ENCODE results near the gene HTR2A. TPM values are rescaled to one million over a fixed set of nuclear protein-coding genes. Genes with fewer than 3 reads are reported as not detected.

The HTR2A gene
- polyA plus RNA-seq, 1 donor from 2014 or later, result 0.20 TPM

DNA sequence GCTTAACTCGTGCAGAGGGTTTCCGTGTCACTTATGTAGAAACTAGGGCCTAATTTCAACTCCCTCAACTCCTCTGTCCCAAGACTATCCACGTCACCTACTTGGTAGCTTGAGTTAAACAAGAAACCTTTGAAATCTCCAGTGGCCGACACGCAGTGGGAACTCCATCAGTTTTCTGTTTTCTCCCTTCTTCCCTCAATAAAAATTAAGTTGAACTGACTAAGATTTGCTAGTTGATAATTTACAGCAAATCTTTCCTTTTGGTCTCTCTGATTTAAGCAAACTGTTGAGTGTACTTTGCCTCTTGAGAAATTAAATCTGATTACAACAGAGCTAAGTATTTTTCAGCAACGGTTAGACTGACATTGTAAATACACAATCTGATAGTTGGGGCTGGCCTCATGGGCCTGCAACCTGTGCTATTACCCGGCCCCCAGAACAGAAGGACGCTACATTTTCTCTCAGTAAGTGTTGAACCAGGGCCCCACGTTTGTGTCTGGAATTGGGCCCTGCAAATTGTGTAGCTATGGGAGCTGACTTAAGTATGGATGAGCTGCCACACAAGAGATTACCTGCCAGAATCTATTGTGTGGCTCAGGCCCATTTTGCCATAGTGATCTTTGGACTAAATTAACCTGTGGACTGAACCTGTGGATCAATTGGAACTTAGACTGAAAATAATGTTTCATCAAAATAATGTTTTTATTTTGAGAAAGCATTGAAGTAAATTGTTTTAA lies 99.2 kb downstream of the HTR2A start:
- no peaks in the 10 kb centered on the region for H3K79me2 ChIP-seq (replicated peaks; ENCODE audit: insufficient read depth, low read length)
- H3K27me3 ChIP-seq (ENCODE audit: insufficient read depth, low read depth, low read length), result no peaks in the 10 kb centered on the region
- no peaks in the 10 kb centered on the region for H3K9me3 ChIP-seq (ENCODE audit: low read length)
- peak overlapping the region; percentile 82 for H3K9ac ChIP-seq (ENCODE audit: low read length)
- peaks cover 5% of the 10 kb centered on the region for H3F3A ChIP-seq (ENCODE audit: insufficient read depth, low read length, poor library complexity, severe bottlenecking)
- no peaks in the 10 kb centered on the region for H3K36me3 ChIP-seq (ENCODE audit: insufficient read depth, low read length)
- H3K27ac ChIP-seq (ENCODE audit: low read length), result peak overlapping the region; percentile 80
- peak overlapping the region; percentile 95 for H2AFZ ChIP-seq (ENCODE audit: low read depth, low read length)
- no peak overlapping the region for H3K4me2 ChIP-seq (ENCODE audit: low read length)
- TF ChIP-seq POLR2AphosphoS5 (IDR thresholded peaks at IDR 0.05), result no peak
- no peak for TF ChIP-seq EZH2 (IDR thresholded peaks at IDR 0.05; ENCODE audit: borderline replicate concordance, insufficient read depth, low read length, poor library complexity, severe bottlenecking)
- TF ChIP-seq RAD21 (conservative IDR thresholded peaks at IDR 0.05), result no peak
- TF ChIP-seq CTCF (IDR thresholded peaks at IDR 0.05; ENCODE audit: poor library complexity, severe bottlenecking), result no peak
- TF ChIP-seq TAF1 (IDR thresholded peaks at IDR 0.05; ENCODE audit: low read depth), result no peak
- no peak for TF ChIP-seq EP300 (conservative IDR thresholded peaks at IDR 0.05; ENCODE audit: poor library complexity, severe bottlenecking)
- no peak for TF ChIP-seq SMC3 (conservative IDR thresholded peaks at IDR 0.05; ENCODE audit: poor library complexity)
- TF ChIP-seq MXI1 (conservative IDR thresholded peaks at IDR 0.05; ENCODE audit: poor library complexity, severe bottlenecking), result no peak
- TF ChIP-seq, protein P1, sequence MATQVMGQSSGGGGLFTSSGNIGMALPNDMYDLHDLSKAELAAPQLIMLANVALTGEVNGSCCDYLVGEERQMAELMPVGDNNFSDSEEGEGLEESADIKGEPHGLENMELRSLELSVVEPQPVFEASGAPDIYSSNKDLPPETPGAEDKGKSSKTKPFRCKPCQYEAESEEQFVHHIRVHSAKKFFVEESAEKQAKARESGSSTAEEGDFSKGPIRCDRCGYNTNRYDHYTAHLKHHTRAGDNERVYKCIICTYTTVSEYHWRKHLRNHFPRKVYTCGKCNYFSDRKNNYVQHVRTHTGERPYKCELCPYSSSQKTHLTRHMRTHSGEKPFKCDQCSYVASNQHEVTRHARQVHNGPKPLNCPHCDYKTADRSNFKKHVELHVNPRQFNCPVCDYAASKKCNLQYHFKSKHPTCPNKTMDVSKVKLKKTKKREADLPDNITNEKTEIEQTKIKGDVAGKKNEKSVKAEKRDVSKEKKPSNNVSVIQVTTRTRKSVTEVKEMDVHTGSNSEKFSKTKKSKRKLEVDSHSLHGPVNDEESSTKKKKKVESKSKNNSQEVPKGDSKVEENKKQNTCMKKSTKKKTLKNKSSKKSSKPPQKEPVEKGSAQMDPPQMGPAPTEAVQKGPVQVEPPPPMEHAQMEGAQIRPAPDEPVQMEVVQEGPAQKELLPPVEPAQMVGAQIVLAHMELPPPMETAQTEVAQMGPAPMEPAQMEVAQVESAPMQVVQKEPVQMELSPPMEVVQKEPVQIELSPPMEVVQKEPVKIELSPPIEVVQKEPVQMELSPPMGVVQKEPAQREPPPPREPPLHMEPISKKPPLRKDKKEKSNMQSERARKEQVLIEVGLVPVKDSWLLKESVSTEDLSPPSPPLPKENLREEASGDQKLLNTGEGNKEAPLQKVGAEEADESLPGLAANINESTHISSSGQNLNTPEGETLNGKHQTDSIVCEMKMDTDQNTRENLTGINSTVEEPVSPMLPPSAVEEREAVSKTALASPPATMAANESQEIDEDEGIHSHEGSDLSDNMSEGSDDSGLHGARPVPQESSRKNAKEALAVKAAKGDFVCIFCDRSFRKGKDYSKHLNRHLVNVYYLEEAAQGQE (IDR thresholded peaks at IDR 0.05; ENCODE audit: borderline replicate concordance), result no peak
- H3K9me2 ChIP-seq (ENCODE audit: insufficient read depth, low read length), result no peaks in the 10 kb centered on the region
- no peaks in the 10 kb centered on the region for H4K20me1 ChIP-seq (ENCODE audit: insufficient read depth)
- peak overlapping the region; percentile 82 for H3K4me3 ChIP-seq (ENCODE audit: low read length)

GRCh38 chr13:46796515-46797474 lies 100.1 kb downstream of the HTR2A start, which contains the start of gene ESD:
Gene ESD (minus strand): TSS chr13:46797161. CDS start chr13:46791413, 5,748 bp downstream.
- H3K27me3 ChIP-seq (ENCODE audit: insufficient read depth, low read depth, low read length), result no peaks in the 10 kb centered on the region
- no peaks in the 10 kb centered on the region for H3K79me2 ChIP-seq (replicated peaks; ENCODE audit: insufficient read depth, low read length)
- TF ChIP-seq TAF1 (IDR thresholded peaks at IDR 0.05; ENCODE audit: low read depth), result peak; percentile 40
- TF ChIP-seq POLR2AphosphoS5 (IDR thresholded peaks at IDR 0.05), result peak; percentile 49
- TF ChIP-seq, protein P1 (IDR thresholded peaks at IDR 0.05; ENCODE audit: borderline replicate concordance), result peak; percentile 43
- peak; percentile 55 for TF ChIP-seq MXI1 (conservative IDR thresholded peaks at IDR 0.05; ENCODE audit: poor library complexity, severe bottlenecking)
- no peak for TF ChIP-seq CTCF (IDR thresholded peaks at IDR 0.05; ENCODE audit: poor library complexity, severe bottlenecking)
- no peak for TF ChIP-seq RAD21 (conservative IDR thresholded peaks at IDR 0.05)

More at GRCh38 chr13:46796515-46797474, 100.1 kb downstream of the HTR2A start, which contains the start of gene ESD:
- Histone ChIP-seq H3K9me2 (ENCODE audit: insufficient read depth, low read length) (no peaks in the 10 kb centered on the region), H4K20me1 (ENCODE audit: insufficient read depth) (no peaks in the 10 kb centered on the region), H3K36me3 (ENCODE audit: insufficient read depth, low read length) (no peaks in the 10 kb centered on the region), H3K4me3 (ENCODE audit: low read length) (peak within 1 kb of the TSS; percentile 82), H3K9me3 (ENCODE audit: low read length) (no peaks in the 10 kb centered on the region), H3K9ac (ENCODE audit: low read length) (peak within 1 kb of the TSS; percentile 82), H2AFZ (ENCODE audit: low read depth, low read length) (peak within 1 kb of the TSS; percentile 95), H3K27ac (ENCODE audit: low read length) (peak within 1 kb of the TSS; percentile 80), H3F3A (ENCODE audit: insufficient read depth, low read length, poor library complexity, severe bottlenecking) (peaks cover 5% of the 10 kb centered on the region), H3K4me2 (ENCODE audit: low read length) (peak within 1 kb of the TSS; percentile 30)
